Activated T-helper 2 cell treated with anti-CD3 and anti-CD28 coated beads, Interferon-gamma antibody, Interleukin-2, Interleukin-4, amounts not matched to agents 10 μg/mL and 5 μg/mL and 100 μg/mL, durations not matched to agents 14 hours and 24 hours and 36 hours (primary cell): ENCODE measurements around the gene TUBB2A. TPM values are rescaled to one million over a fixed set of nuclear protein-coding genes. Genes with fewer than 3 reads are reported as not detected.
"Not testable (repeated sequence)": the region's sequence is repeated elsewhere in the genome, so short reads cannot be mapped to it uniquely, and the experiment has no call there.

Source experiments
- DNase-seq: peaks from one replicate; pipeline ENCODE4 v3.0.0; 2021; ENCODE audit warnings: low spot score
- H3K27ac Mint-ChIP-seq: one replicate; pipeline ENCODE4 v1.8.0; 2021; ENCODE audit warnings: mixed read lengths
- H3K27me3 Mint-ChIP-seq: one replicate; pipeline ENCODE4 v1.8.0; 2021; ENCODE audit warnings: low read depth, mixed read lengths
- H3K36me3 Mint-ChIP-seq: one replicate; pipeline ENCODE4 v1.8.0; 2021; ENCODE audit warnings: low read depth, mixed read lengths
- H3K4me1 Mint-ChIP-seq: one replicate; pipeline ENCODE4 v1.8.0; 2021; ENCODE audit warnings: low read depth, mixed read lengths
- H3K4me3 Mint-ChIP-seq: one replicate; pipeline ENCODE4 v1.8.0; 2021; ENCODE audit warnings: low read depth, mild to moderate bottlenecking, moderate library complexity, mixed read lengths
- H3K9me3 Mint-ChIP-seq: one replicate; pipeline ENCODE4 v1.8.0; 2021; ENCODE audit warnings: mixed read lengths
- intact Hi-C: fragments of 100-400 bp; cut with micrococcal nuclease; formaldehyde crosslinking; loops from one replicate; pipeline ENCODE4 v1.15.1; 2023
- total RNA-seq: library from RNA; stranded (reverse); gene quantifications from 2 replicates; pipeline ENCODE4 v1.2.3, GENCODE V29; 2022

Gene TUBB2A
- total RNA-seq, 1 donor from 2014 or later: 7.4 TPM

DNA sequence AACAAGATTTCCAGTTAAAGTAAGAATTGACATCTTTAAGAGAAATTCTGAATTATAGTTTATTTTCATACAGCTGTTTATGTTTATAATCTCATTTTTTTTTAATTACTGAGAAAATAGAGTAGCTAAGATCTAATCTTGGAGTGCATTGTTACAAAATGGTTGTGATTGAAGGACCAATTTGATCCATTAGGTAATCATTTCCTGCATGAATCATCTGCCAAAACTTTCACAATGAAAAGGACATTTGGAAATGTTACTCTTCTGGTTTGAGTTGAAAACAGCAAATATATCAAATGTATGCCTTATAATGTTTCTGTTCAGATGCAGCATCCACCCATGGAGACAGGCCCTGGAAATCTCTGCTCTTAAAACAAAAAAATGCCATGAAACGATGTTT, 19.0 kb downstream of the TUBB2A start:
- Mint-ChIP-seq H3K27ac (no peak overlapping the region), H3K4me3 (no peak overlapping the region), H3K36me3 (peaks cover 12% of the 10 kb centered on the region)

DNA sequence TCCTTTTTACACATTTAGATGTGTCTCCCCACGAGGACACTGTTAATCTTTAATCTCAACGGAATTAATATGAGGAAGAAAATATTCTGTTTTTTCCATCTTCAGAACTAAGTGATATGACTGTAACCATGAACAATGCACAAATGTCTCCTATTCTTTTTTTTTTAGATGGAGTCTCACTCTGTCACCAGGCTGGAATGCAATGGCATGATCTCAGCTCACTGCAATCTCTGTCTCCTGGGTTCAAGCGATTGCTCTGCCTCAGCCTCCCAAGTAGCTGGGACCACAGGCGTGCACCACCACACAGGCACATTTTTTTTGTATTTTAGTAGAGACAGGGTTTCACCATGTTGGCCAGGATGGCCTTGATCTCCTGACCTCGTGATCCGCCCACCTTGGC, 19.5 kb downstream of the TUBB2A start:
- H3K27ac Mint-ChIP-seq, H3K4me1 Mint-ChIP-seq, DNase-seq, H3K9me3 Mint-ChIP-seq, H3K4me3 Mint-ChIP-seq, intact Hi-C loops, H3K27me3 Mint-ChIP-seq: not testable (repeated sequence)
- peaks cover 12% of the 10 kb centered on the region for H3K36me3 Mint-ChIP-seq

More for the DNA sequence above, 19.0 kb downstream of the TUBB2A start:
- Mint-ChIP-seq H3K9me3 (no peaks in the 10 kb centered on the region), H3K4me1 (peaks cover 7% of the 10 kb centered on the region), H3K27me3 (no peaks in the 10 kb centered on the region)
- intact Hi-C loops: no loop called here
- no peak for DNase-seq

GRCh38 chr6:3137057-3137777, 20.1 kb downstream of the TUBB2A start:
- no peak overlapping the region for H3K4me3 Mint-ChIP-seq
- no peak overlapping the region for H3K27ac Mint-ChIP-seq
- DNase-seq: no peak
- peaks cover 12% of the 10 kb centered on the region for H3K36me3 Mint-ChIP-seq
- H3K27me3 Mint-ChIP-seq: no peaks in the 10 kb centered on the region
- H3K4me1 Mint-ChIP-seq: peaks cover 7% of the 10 kb centered on the region
- intact Hi-C loops: no loop called here
- H3K9me3 Mint-ChIP-seq: no peaks in the 10 kb centered on the region

GRCh38 chr6:3136292-3137011, 20.9 kb downstream of the TUBB2A start:
- H3K9me3 Mint-ChIP-seq: no peaks in the 10 kb centered on the region

DNA sequence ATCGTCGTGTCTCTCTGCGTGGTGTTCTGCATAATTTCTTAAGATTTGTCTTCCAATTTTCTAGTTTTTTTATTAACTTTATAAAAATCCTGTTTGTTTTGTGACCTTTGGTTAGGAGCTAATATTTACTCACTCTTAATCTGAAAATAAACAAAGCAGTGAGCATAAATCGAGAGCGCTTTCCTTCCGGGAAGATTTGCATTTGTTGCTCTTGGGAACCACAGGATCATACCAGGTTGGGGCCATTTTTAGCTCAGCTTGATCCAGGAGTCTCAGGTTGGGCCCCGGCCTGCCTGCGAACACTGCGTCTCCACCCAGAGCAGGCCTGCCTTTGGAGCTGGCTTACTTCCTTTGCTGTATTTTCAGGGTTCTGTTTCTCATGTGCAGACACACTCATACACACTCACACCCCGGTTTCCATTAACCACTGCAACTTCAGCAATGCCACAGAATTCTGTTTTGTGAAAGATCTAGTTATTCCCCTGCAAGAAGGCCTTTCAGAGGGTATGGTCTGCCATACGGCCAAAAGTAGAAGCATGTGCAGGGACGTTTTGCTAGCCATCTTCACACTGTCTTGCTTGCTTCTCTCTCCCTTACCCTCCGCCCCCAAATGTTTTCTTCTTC, 21.6 kb downstream of the TUBB2A start:
- DNase-seq: no peak
- no peak overlapping the region for H3K27ac Mint-ChIP-seq
- intact Hi-C loops: no loop called here
- H3K36me3 Mint-ChIP-seq: peaks cover 12% of the 10 kb centered on the region
- no peak overlapping the region for H3K4me3 Mint-ChIP-seq
- peaks cover 7% of the 10 kb centered on the region for H3K4me1 Mint-ChIP-seq
- no peaks in the 10 kb centered on the region for H3K9me3 Mint-ChIP-seq
- H3K27me3 Mint-ChIP-seq: no peaks in the 10 kb centered on the region

More at GRCh38 chr6:3136292-3137011, 20.9 kb downstream of the TUBB2A start:
- peaks cover 7% of the 10 kb centered on the region for H3K4me1 Mint-ChIP-seq
- no peak overlapping the region for H3K4me3 Mint-ChIP-seq
- intact Hi-C loops: no loop called here
- no peaks in the 10 kb centered on the region for H3K27me3 Mint-ChIP-seq
- no peak for DNase-seq
- H3K36me3 Mint-ChIP-seq: peaks cover 12% of the 10 kb centered on the region
- no peak overlapping the region for H3K27ac Mint-ChIP-seq

- intact Hi-C loops: no loop called here
- no peak overlapping the region for H3K27ac Mint-ChIP-seq
- no peak overlapping the region for H3K4me3 Mint-ChIP-seq
- no peaks in the 10 kb centered on the region for H3K9me3 Mint-ChIP-seq
- DNase-seq: no peak
- peaks cover 12% of the 10 kb centered on the region for H3K36me3 Mint-ChIP-seq
- H3K4me1 Mint-ChIP-seq: peaks cover 1% of the 10 kb centered on the region
- H3K27me3 Mint-ChIP-seq: no peaks in the 10 kb centered on the region
These were observed 23.8 kb downstream of the TUBB2A start for GRCh38 chr6:3133515-3133914.

DNA sequence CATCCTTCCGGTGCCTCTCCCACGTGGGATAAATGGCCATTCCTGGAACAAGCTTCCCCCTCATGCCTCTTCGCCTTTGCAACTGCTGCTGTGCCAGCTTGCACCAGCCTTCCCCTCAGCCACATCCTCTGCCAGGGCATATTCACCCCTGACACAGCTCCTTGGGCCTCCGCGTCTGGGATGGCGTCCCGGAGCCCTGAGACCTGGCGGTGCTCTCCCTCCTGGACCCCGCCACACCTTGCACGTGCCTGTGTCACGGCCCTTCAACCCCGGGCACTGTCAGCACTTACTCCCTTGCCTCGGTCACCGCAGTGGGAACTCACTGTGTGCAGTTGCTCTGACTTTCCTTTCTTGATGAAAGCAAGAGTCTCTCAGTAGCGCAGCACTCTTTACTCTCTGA, 25.6 kb downstream of the TUBB2A start:
- intact Hi-C loops: no loop called here
- no peak for DNase-seq
- no peak overlapping the region for H3K4me3 Mint-ChIP-seq
- peaks cover 7% of the 10 kb centered on the region for H3K36me3 Mint-ChIP-seq
- H3K27me3 Mint-ChIP-seq: no peaks in the 10 kb centered on the region
- no peaks in the 10 kb centered on the region for H3K9me3 Mint-ChIP-seq
- no peaks in the 10 kb centered on the region for H3K4me1 Mint-ChIP-seq
- no peak overlapping the region for H3K27ac Mint-ChIP-seq

- no peak overlapping the region for H3K4me3 Mint-ChIP-seq
- intact Hi-C loops: no loop called here
- peaks cover 3% of the 10 kb centered on the region for H3K4me1 Mint-ChIP-seq
- no peaks in the 10 kb centered on the region for H3K27me3 Mint-ChIP-seq
- no peak for DNase-seq
- H3K36me3 Mint-ChIP-seq: peaks cover 7% of the 10 kb centered on the region
- no peak overlapping the region for H3K27ac Mint-ChIP-seq
- H3K9me3 Mint-ChIP-seq: no peaks in the 10 kb centered on the region
These were observed 28.8 kb downstream of the TUBB2A start for GRCh38 chr6:3128356-3129108.

- H3K4me1 Mint-ChIP-seq: peaks cover 3% of the 10 kb centered on the region
- no peaks in the 10 kb centered on the region for H3K9me3 Mint-ChIP-seq
- intact Hi-C loops: loop anchor here (1.0 to 2.0 kb wide), 2 partner anchors 125 to 133 kb away; partner anchors contain the start of gene PSMG4
- no peaks in the 10 kb centered on the region for H3K27me3 Mint-ChIP-seq
- no peak overlapping the region for H3K4me3 Mint-ChIP-seq
- H3K27ac Mint-ChIP-seq: no peak overlapping the region
- peaks cover 7% of the 10 kb centered on the region for H3K36me3 Mint-ChIP-seq
- no peak for DNase-seq
These were observed 31.5 kb downstream of the TUBB2A start for GRCh38 chr6:3125815-3126214.

GRCh38 chr6:3124667-3125066, 32.7 kb downstream of the TUBB2A start:
- H3K27ac Mint-ChIP-seq: no peak overlapping the region
- intact Hi-C loops: no loop called here
- peaks cover 3% of the 10 kb centered on the region for H3K4me1 Mint-ChIP-seq
- H3K36me3 Mint-ChIP-seq: peaks cover 7% of the 10 kb centered on the region
- no peaks in the 10 kb centered on the region for H3K9me3 Mint-ChIP-seq
- no peaks in the 10 kb centered on the region for H3K27me3 Mint-ChIP-seq
- DNase-seq: no peak
- H3K4me3 Mint-ChIP-seq: no peak overlapping the region

DNA sequence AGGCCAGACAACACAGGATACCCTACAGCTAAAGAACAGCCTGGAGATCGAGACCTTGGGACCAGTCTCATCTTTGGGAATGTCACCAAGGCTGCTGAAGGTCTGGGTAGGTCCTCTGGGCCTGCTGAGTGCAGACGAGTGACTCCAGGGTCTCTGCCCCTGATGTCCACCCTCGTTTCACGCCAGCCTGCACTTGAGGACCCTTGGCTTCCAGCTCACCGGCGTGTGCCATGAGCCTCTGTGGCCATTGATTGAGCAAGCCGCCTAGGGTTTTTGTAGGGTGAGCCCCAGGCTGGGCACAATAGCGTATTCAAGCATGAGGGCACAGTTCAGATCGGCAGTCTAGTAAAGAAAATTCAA, 34.5 kb downstream of the TUBB2A start:
- H3K4me1 Mint-ChIP-seq: peaks cover 14% of the 10 kb centered on the region
- no peak overlapping the region for H3K27ac Mint-ChIP-seq
- no peak for DNase-seq
- peaks cover 4% of the 10 kb centered on the region for H3K36me3 Mint-ChIP-seq
- no peaks in the 10 kb centered on the region for H3K9me3 Mint-ChIP-seq
- intact Hi-C loops: no loop called here
- H3K27me3 Mint-ChIP-seq: no peaks in the 10 kb centered on the region
- H3K4me3 Mint-ChIP-seq: no peak overlapping the region

GRCh38 chr6:3120765-3121089, 36.6 kb downstream of the TUBB2A start:
- Mint-ChIP-seq H3K9me3 (no peaks in the 10 kb centered on the region), H3K4me1 (peaks cover 18% of the 10 kb centered on the region), H3K4me3 (no peak overlapping the region), H3K36me3 (peaks cover 4% of the 10 kb centered on the region), H3K27me3 (no peaks in the 10 kb centered on the region), H3K27ac (no peak overlapping the region)
- intact Hi-C loops: no loop called here
- DNase-seq: no peak
